Mammary epithelial cell (primary cell): ENCODE measurements around the gene RFPL3.

ENCODE experiments used
- CTCF ChIP-seq, 2 donors: IDR thresholded peaks in 1 of 2; conservative IDR thresholded peaks in 1 of 2; 2 replicates each; pipeline ENCODE4 v1.5.1; 2011 to 2012; ENCODE audit warnings: inconsistent platforms in 2 of 2, low read length in 2 of 2, mild to moderate bottlenecking in 2 of 2, control low read depth in 1 of 2, low read depth in 1 of 2; ENCODE audit not compliant: insufficient read depth in 1 of 2; ENCODE audit errors: extremely low read depth in 1 of 2
- EZH2 ChIP-seq: IDR thresholded peaks from 2 replicates; pipeline ENCODE4 v1.6.1; 2012; ENCODE audit warnings: low read length, inconsistent platforms, borderline replicate concordance

GRCh38 chr22:32361257-32361656 is 3.6 kb downstream of the RFPL3 start:
- no peak for TF ChIP-seq EZH2
- TF ChIP-seq CTCF (conservative IDR thresholded peaks at IDR 0.05 in 1 of 2, IDR thresholded peaks at IDR 0.05 in 1 of 2; ENCODE audit: extremely low read depth in 1 of 2, insufficient read depth in 1 of 2, low read depth in 1 of 2, low read length in 2 of 2) = no peak
